Adrenal gland (tissue), 12 donors: ENCODE results near the gene CCL18. TPM values are rescaled to one million over a fixed set of nuclear protein-coding genes. Genes with fewer than 3 reads are reported as not detected.
"Not testable (repeated sequence)": the region's sequence is repeated elsewhere in the genome, so short reads cannot be mapped to it uniquely, and the experiment has no call there.

Source experiments
- DNase-seq, 7 donors: peaks; one replicate each; pipeline ENCODE4 v3.0.0-alpha.2; 2019 to 2020
- H3K27ac ChIP-seq, 5 donors: fragments of 200-600 bp; sonication (generic) in 4 of 5; 1 replicate in 3 of 5; 2 replicates in 2 of 5; pipeline versions ENCODE4 v1.5.1 to v1.8.0; 2016 to 2020; ENCODE audit warnings: mild to moderate bottlenecking in 1 of 5
- H3K27me3 ChIP-seq: fragments of 200-600 bp; 2 replicates; pipeline ENCODE4 v1.8.0; 2021
- H3K36me3 ChIP-seq, 2 donors: fragments of 200-600 bp; replicated peaks in 1 of 2; 1 replicate in 1 of 2; 2 replicates in 1 of 2; pipeline versions ENCODE4 v1.5.1 to v1.8.0; 2018 to 2022
- H3K4me1 ChIP-seq, 2 donors: fragments of 200-600 bp; replicated peaks in 1 of 2; 1 replicate in 1 of 2; 2 replicates in 1 of 2; pipeline versions ENCODE4 v1.5.1 to v1.8.0; 2018 to 2021
- H3K4me3 ChIP-seq, 4 donors: fragments of 200-600 bp; sonication (generic) in 3 of 4; one replicate each; pipeline ENCODE4 v1.5.1; 2016 to 2018
- H3K9me3 ChIP-seq, 3 donors: fragments of 200-600 bp; sonication (generic) in 1 of 3; replicated peaks in 1 of 3; 1 replicate in 2 of 3; 2 replicates in 1 of 3; pipeline versions ENCODE4 v1.5.1 to v1.8.0; 2016 to 2021
- POLR2A ChIP-seq, 2 donors: fragments of 450-650 bp; IDR thresholded peaks; one replicate each; pipeline ENCODE4 v1.6.1; 2017; ENCODE audit warnings: antibody characterized with exemption in 2 of 2, mild to moderate bottlenecking in 2 of 2, moderate library complexity in 1 of 2
- WGBS, 4 donors: extraction: QIAGEN DNeasy Blood & Tissue Kit in 2 of 4; methylation state at CpG; one replicate each; pipeline versions ENCODE4 v1.1.5 to v1.1.7; 2013 to 2017; 5-methylcytosine and 5-hydroxymethylcytosine counted together
- intact Hi-C, 2 donors: fragments of 100-400 bp; cut with DNase I; formaldehyde crosslinking; loops; one replicate each; pipeline versions ENCODE4 v1.14.1 to v1.15.0; 2022 to 2023
- polyA plus RNA-seq, 3 donors: library from polyadenylated mRNA; stranded (reverse); fragments of 200-250 nt in 2 of 3; fragments of 350-450 nt in 1 of 3; fragmentation: Illumina TruSeq in 1 of 3; extraction: RNeasy Lipid Tissue Mini Kit (QIAGEN cat#74804) in 1 of 3; gene quantifications; one replicate each; pipeline ENCODE4 v1.2.3, GENCODE V29; 2013 to 2014
- small RNA-seq, 2 donors: library from RNA; depleted of rRNA; stranded (forward); fragments of <200 nt; gene quantifications; one replicate each; pipeline ENCODE3, GENCODE V24; 2016
- total RNA-seq, 9 donors: library from RNA; depleted of rRNA in 4 of 9; stranded (reverse); fragments of >200 nt in 4 of 9; fragments of 120-200 nt in 1 of 9; fragmentation: NEBNext Ultra II Directional in 1 of 9; extraction: Animal tissue kit (Norgen Biotek cat#: 25700) in 1 of 9; gene quantifications; one replicate each; pipeline versions ENCODE4 v1.1.0 to v1.2.4, GENCODE V29; 2013 to 2023
- TF ChIP-seq, protein P1 (sequence below), 6 experiments: fragments of 450-650 bp in 4 of 6; fragments of 200-600 bp in 2 of 6; sonication (generic) in 1 of 6; IDR thresholded peaks; 1 replicate in 5 of 6; 2 replicates in 1 of 6; pipeline versions ENCODE4 v1.5.1 to v1.8.0; 2016 to 2021; ENCODE audit warnings: antibody characterized with exemption in 6 of 6, mild to moderate bottlenecking in 2 of 6, moderate library complexity in 1 of 6
- donor health status: healthy with polysubstance abuse.
- donor health status: Bipolar disorder and iron deficiency.
- donor health status: DM: yes; HTN: yes; CAD: no.
- donor health status: DM: no; HTN: no; CAD: no.
- donor health status: DM: no; HTN: no; CAD: no.
- donor health status: DM: yes; HTN: yes; CAD: no.

Gene CCL18
- total and polyA plus RNA-seq, 12 donors, result 0.32 to 5.2 (median 1.6) TPM; not detected in 5

DNA sequence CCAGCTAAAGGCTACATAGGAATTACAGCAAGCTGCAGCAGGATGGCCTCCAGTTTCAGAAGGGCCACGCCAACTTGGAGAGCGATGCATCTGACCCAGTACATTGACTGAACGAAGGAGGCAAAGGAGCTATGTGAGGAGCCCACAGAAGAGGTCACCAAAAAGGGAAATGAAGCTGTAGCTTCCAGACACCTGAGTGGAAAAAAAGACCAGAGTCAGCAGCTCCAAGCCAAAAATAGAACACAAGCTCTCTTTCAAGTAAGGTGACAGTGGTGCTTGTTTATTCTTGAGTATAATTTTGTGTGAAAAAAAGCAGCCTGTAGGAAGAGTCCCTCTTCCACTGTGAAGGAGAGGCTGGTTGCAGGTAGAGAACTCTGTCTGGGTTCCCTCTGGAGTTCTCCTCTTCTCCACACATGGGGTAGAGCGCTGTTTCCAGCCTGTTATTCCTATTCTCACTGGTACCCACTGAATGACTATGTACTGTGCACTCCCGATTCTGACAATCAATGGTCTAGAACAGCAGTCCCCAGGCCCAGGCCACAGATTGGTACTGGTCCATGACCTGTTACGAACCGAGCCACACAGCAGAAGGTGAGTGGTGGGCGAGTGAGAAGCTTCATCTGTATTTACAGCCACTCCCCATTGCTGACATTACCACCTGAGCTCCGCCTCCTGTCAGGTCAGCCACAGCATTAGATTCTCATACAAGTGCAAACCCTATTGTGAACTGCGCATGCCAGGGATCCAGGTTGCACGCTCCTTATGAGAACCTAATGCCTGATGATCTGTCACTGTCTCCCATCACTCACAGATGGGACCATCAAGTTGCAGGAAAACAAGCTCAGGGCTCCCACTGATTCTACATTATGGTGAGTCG, 54.6 kb downstream of the CCL18 start:
- no peaks in the 10 kb centered on the region for H3K36me3 ChIP-seq
- intact Hi-C loops, result loop anchor here in 1 of 2 donors (10.0 kb wide), 1 partner anchor 66 kb away; no protein-coding TSS in a partner anchor

DNA sequence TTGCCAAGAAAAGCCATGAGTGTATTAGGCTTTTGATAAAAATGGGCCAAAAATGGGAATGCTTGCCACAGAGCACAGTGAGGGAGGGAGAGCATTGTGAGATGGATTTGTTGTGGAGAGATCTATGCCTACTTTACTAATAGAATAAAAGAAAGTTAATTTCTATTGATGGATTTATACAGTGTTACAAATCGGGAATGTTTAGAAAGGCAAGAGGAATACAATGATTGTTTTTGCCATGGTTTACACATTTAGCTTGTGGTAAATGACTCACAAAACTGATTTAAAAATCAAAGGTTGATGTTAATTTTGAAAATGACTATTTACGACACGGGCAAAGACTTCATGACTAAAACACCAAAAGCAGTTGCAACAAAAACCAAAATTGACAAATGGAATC, 56.1 kb downstream of the CCL18 start:
- Histone ChIP-seq H3K4me3 (no peak overlapping the region), H3K36me3 (no peaks in the 10 kb centered on the region), H3K27me3 (no peaks in the 10 kb centered on the region), H3K9me3 (peaks cover 0 to 4% (median 0%) of the 10 kb centered on the region in 3 donors), H3K27ac (no peak overlapping the region), H3K4me1 (no peaks in the 10 kb centered on the region)
- 55 to 73% (median 68%) methylated on average over 3 of the region's 3 CpGs for WGBS, 4 donors
- TF ChIP-seq POLR2A (IDR thresholded peaks at IDR 0.05), result no peak
- TF ChIP-seq, protein P1, sequence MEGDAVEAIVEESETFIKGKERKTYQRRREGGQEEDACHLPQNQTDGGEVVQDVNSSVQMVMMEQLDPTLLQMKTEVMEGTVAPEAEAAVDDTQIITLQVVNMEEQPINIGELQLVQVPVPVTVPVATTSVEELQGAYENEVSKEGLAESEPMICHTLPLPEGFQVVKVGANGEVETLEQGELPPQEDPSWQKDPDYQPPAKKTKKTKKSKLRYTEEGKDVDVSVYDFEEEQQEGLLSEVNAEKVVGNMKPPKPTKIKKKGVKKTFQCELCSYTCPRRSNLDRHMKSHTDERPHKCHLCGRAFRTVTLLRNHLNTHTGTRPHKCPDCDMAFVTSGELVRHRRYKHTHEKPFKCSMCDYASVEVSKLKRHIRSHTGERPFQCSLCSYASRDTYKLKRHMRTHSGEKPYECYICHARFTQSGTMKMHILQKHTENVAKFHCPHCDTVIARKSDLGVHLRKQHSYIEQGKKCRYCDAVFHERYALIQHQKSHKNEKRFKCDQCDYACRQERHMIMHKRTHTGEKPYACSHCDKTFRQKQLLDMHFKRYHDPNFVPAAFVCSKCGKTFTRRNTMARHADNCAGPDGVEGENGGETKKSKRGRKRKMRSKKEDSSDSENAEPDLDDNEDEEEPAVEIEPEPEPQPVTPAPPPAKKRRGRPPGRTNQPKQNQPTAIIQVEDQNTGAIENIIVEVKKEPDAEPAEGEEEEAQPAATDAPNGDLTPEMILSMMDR (IDR thresholded peaks at IDR 0.05), result no peak
- no peak for DNase-seq
- intact Hi-C loops, result loop anchor here in 1 of 2 donors (10.0 kb wide), 1 partner anchor 45 kb away; no protein-coding TSS in a partner anchor

More for the DNA sequence above, 54.6 kb downstream of the CCL18 start:
- WGBS, 4 donors, result 81 to 89% (median 86%) methylated on average over 12 of the region's 12 CpGs
- no peak for TF ChIP-seq POLR2A (IDR thresholded peaks at IDR 0.05)
- TF ChIP-seq, protein P1 (IDR thresholded peaks at IDR 0.05), result no peak
- no peak overlapping the region for H3K4me3 ChIP-seq
- no peaks in the 10 kb centered on the region for H3K4me1 ChIP-seq
- no peak overlapping the region for H3K27ac ChIP-seq
- DNase-seq, result no peak
- no peaks in the 10 kb centered on the region for H3K27me3 ChIP-seq
- no peaks in the 10 kb centered on the region for H3K9me3 ChIP-seq

DNA sequence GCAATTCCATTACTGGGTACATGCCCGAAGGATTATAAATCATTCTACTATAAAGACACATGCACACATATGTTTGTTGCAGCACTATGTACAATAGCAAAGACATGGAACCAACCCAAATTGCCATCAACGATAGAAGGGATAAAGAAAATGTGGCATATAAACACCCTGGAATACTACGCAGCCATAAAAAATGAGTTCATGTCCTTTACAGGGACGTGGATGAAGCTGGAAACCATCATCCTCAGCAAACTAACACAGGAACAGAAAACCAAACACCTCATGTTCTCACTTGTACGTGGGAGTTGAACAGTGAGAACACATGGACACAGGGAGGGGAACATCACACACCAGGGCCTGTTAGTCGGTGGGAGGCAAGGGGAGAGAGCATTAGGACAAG, 57.0 kb downstream of the CCL18 start:
- DNase-seq, H3K4me3 ChIP-seq, H3K27me3 ChIP-seq, H3K36me3 ChIP-seq, H3K27ac ChIP-seq, H3K4me1 ChIP-seq: not testable (repeated sequence)
- peaks cover 0 to 11% (median 0%) of the 10 kb centered on the region in 3 donors for H3K9me3 ChIP-seq
- 47 to 64% (median 57%) methylated on average over 6 of the region's 6 CpGs for WGBS, 4 donors
- intact Hi-C loops, result loop anchor here in 1 of 2 donors (10.0 kb wide), 1 partner anchor 46 kb away; no protein-coding TSS in a partner anchor

Small RNA genes lying within 50 kb of the gene (small RNA-seq; reads per million reads assigned to genes)
- gene RN7SL301P, result 0 reads per million in 2 donors

Other genes starting within 250 kb of the CCL18 start
- not detected for gene HEATR9, start 195.4 kb upstream of the CCL18 start, total RNA-seq
- under 1 TPM; 0.03 to 0.32 (median 0.13) TPM for gene HEATR9, start 195.4 kb upstream of the CCL18 start, polyA plus RNA-seq
- 10 to 100 TPM in 2 of 9 donors, 1 to 10 TPM in 6, under 1 TPM in 1; 0.83 to 10.7 (median 4.0) TPM for gene CCL5, start 183.9 kb upstream of the CCL18 start, total RNA-seq
- gene CCL5, start 183.9 kb upstream of the CCL18 start, polyA plus RNA-seq, result 1 to 10 TPM; 5.4 to 8.8 (median 7.6) TPM
- 1 to 10 TPM in 1 of 9 donors, not detected in 8; 1.1 TPM for gene RDM1, start 133.5 kb upstream of the CCL18 start, total RNA-seq
- gene RDM1, start 133.5 kb upstream of the CCL18 start, polyA plus RNA-seq, result under 1 TPM in 1 of 3 donors, not detected in 2; 0.48 TPM
- gene LYZL6, start 120.6 kb upstream of the CCL18 start, total RNA-seq, result not detected
- not detected for gene LYZL6, start 120.6 kb upstream of the CCL18 start, polyA plus RNA-seq
- gene CCL16, start 82.8 kb upstream of the CCL18 start, total RNA-seq, result 1 to 10 TPM in 1 of 9 donors, under 1 TPM in 5, not detected in 3; 0.22 to 1.6 (median 0.57) TPM
- gene CCL16, start 82.8 kb upstream of the CCL18 start, polyA plus RNA-seq, result 1 to 10 TPM in 1 of 3 donors, under 1 TPM in 2; 0.16 to 3.2 (median 0.24) TPM
- gene CCL14, start 77.5 kb upstream of the CCL18 start, total RNA-seq, result 100 to 1,000 TPM in 3 of 9 donors, 10 to 100 TPM in 6; 15.3 to 129 (median 53.2) TPM
- gene CCL14, start 77.5 kb upstream of the CCL18 start, polyA plus RNA-seq, result 100 to 1,000 TPM in 2 of 3 donors, 10 to 100 TPM in 1; 75.8 to 268 (median 250) TPM
- gene CCL15, start 62.7 kb upstream of the CCL18 start, total RNA-seq, result 1 to 10 TPM in 3 of 9 donors, under 1 TPM in 2, not detected in 4; 0.28 to 1.7 (median 1.1) TPM
- under 1 TPM in 2 of 3 donors, not detected in 1; 0.17 to 0.38 TPM for gene CCL15, start 62.7 kb upstream of the CCL18 start, polyA plus RNA-seq
- gene CCL23, start 46.3 kb upstream of the CCL18 start, total RNA-seq, result 10 to 100 TPM in 5 of 9 donors, 1 to 10 TPM in 4; 1.9 to 25.7 (median 10.0) TPM
- 1 to 10 TPM; 1.9 to 9.8 (median 3.3) TPM for gene CCL23, start 46.3 kb upstream of the CCL18 start, polyA plus RNA-seq
- gene CCL3, start 25.9 kb downstream of the CCL18 start, total RNA-seq, result 10 to 100 TPM in 2 of 9 donors, 1 to 10 TPM in 6, under 1 TPM in 1; 0.54 to 15.3 (median 4.8) TPM
- gene CCL3, start 25.9 kb downstream of the CCL18 start, polyA plus RNA-seq, result 1 to 10 TPM; 3.8 to 9.9 (median 5.2) TPM
- gene CCL4, start 39.6 kb downstream of the CCL18 start, total RNA-seq, result 10 to 100 TPM in 2 of 9 donors, 1 to 10 TPM in 6, under 1 TPM in 1; 0.72 to 17.5 (median 5.5) TPM
- 10 to 100 TPM in 1 of 3 donors, 1 to 10 TPM in 2; 3.8 to 10.0 (median 5.2) TPM for gene CCL4, start 39.6 kb downstream of the CCL18 start, polyA plus RNA-seq
- gene TBC1D3B, start 112.4 kb downstream of the CCL18 start, total RNA-seq, result 10 to 100 TPM in 1 of 9 donors, 1 to 10 TPM in 5, under 1 TPM in 1, not detected in 2; 0.39 to 10.5 (median 2.7) TPM
- gene TBC1D3B, start 112.4 kb downstream of the CCL18 start, polyA plus RNA-seq, result 10 to 100 TPM in 2 of 3 donors, not detected in 1; 10.4 to 12.9 TPM
- 1 to 10 TPM in 3 of 9 donors, under 1 TPM in 2, not detected in 4; 0.41 to 1.7 (median 1.4) TPM for gene CCL3L1, start 132.5 kb downstream of the CCL18 start, total RNA-seq
- 1 to 10 TPM in 1 of 3 donors, under 1 TPM in 2; 0.54 to 3.0 (median 0.72) TPM for gene CCL3L1, start 132.5 kb downstream of the CCL18 start, polyA plus RNA-seq
- 1 to 10 TPM in 6 of 9 donors, under 1 TPM in 2, not detected in 1; 0.57 to 3.8 (median 2.2) TPM for gene CCL4L2, start 146.8 kb downstream of the CCL18 start, total RNA-seq
- 1 to 10 TPM; 1.3 to 5.1 (median 2.2) TPM for gene CCL4L2, start 146.8 kb downstream of the CCL18 start, polyA plus RNA-seq
- under 1 TPM in 3 of 9 donors, not detected in 6; 0.18 to 0.89 (median 0.22) TPM for gene TBC1D3I, start 200.3 kb downstream of the CCL18 start, total RNA-seq
- gene TBC1D3I, start 200.3 kb downstream of the CCL18 start, polyA plus RNA-seq, result 1 to 10 TPM in 2 of 3 donors, not detected in 1; 1.4 to 2.4 TPM